Stomach (tissue), 9 donors: ENCODE results near the gene HERC4. TPM values are rescaled to one million over a fixed set of nuclear protein-coding genes. Genes with fewer than 3 reads are reported as not detected.
"Not testable (repeated sequence)": the region's sequence is repeated elsewhere in the genome, so short reads cannot be mapped to it uniquely, and the experiment has no call there.

Source experiments
- DNase-seq, 2 donors: peaks; one replicate each; pipeline versions ENCODE4 v3.0.0 to v3.0.0-alpha.2; 2013 to 2019
- H3K27ac ChIP-seq, 5 donors: fragments of 200-600 bp in 4 of 5; sonication (generic) in 4 of 5; one replicate each; pipeline ENCODE4 v1.5.1; 2013 to 2019; ENCODE audit warnings: mild to moderate bottlenecking in 1 of 5, moderate library complexity in 1 of 5
- H3K27me3 ChIP-seq, 3 donors: fragments of 200-600 bp; sonication (generic); one replicate each; pipeline ENCODE4 v1.5.1; 2017 to 2019; ENCODE audit warnings: mixed run types in 1 of 3
- H3K36me3 ChIP-seq, 4 donors: fragments of 200-600 bp; sonication (generic); 1 replicate in 3 of 4; 2 replicates in 1 of 4; pipeline ENCODE4 v1.5.1; 2016 to 2019
- H3K4me1 ChIP-seq, 4 donors: fragments of 200-600 bp; sonication (generic); one replicate each; pipeline ENCODE4 v1.5.1; 2016 to 2019
- H3K4me3 ChIP-seq, 4 donors: fragments of 200-600 bp; sonication (generic) in 3 of 4; one replicate each; pipeline ENCODE4 v1.5.1; 2016 to 2019; ENCODE audit warnings: mild to moderate bottlenecking in 1 of 4
- H3K9me3 ChIP-seq, 4 donors: fragments of 200-600 bp; sonication (generic); one replicate each; pipeline ENCODE4 v1.5.1; 2016 to 2019
- EP300 ChIP-seq: sonication (generic); formaldehyde crosslinking; IDR thresholded peaks from one replicate; pipeline ENCODE4 v1.6.1; 2017; ENCODE audit warnings: antibody characterized with exemption
- POLR2A ChIP-seq, 4 donors: fragments of 450-650 bp; IDR thresholded peaks; one replicate each; pipeline ENCODE4 v1.6.1; 2016; ENCODE audit warnings: antibody characterized with exemption in 4 of 4, control low read depth in 2 of 4, mild to moderate bottlenecking in 1 of 4, moderate library complexity in 1 of 4
- POLR2AphosphoS5 ChIP-seq, 3 donors: sonication (generic); formaldehyde crosslinking; IDR thresholded peaks; one replicate each; pipeline ENCODE4 v1.6.1; 2016; ENCODE audit warnings: antibody characterized with exemption in 3 of 3
- WGBS, 5 donors: extraction: QIAGEN DNeasy Blood & Tissue Kit in 3 of 5; methylation state at CpG; one replicate each; pipeline versions ENCODE4 v1.1.5 to v1.1.7; 2013 to 2018; 5-methylcytosine and 5-hydroxymethylcytosine counted together
- intact Hi-C: fragments of 100-400 bp; cut with DNase I; formaldehyde crosslinking; loops from one replicate; pipeline ENCODE4 v1.15.1; 2023; ENCODE audit warnings: low total_unique reads
- polyA plus RNA-seq, 3 donors: library from polyadenylated mRNA; stranded (reverse); fragments of 200-250 nt; gene quantifications; one replicate each; pipeline ENCODE4 v1.2.3, GENCODE V29; 2013
- total RNA-seq, 5 donors: library from RNA; depleted of rRNA; stranded (reverse); fragments of >200 nt; gene quantifications; one replicate each; pipeline versions ENCODE4 v1.1.0 to v1.2.3, GENCODE V29; 2014 to 2016
- TF ChIP-seq, protein P1 (sequence below), 7 experiments: fragments of 450-650 bp in 4 of 7; fragments of 200-600 bp in 3 of 7; sonication (generic) in 3 of 7; IDR thresholded peaks; one replicate each; pipeline ENCODE4 v1.5.1; 2016 to 2019; ENCODE audit warnings: antibody characterized with exemption in 7 of 7, control low read depth in 2 of 7, mild to moderate bottlenecking in 1 of 7
- donor health status: healthy with polysubstance abuse.
- donor health status: Bipolar disorder and iron deficiency.
- donor health status: healthy.

The HERC4 gene
- total and polyA plus RNA-seq, 8 donors: 5.8 to 116 (median 14.4) TPM

DNA sequence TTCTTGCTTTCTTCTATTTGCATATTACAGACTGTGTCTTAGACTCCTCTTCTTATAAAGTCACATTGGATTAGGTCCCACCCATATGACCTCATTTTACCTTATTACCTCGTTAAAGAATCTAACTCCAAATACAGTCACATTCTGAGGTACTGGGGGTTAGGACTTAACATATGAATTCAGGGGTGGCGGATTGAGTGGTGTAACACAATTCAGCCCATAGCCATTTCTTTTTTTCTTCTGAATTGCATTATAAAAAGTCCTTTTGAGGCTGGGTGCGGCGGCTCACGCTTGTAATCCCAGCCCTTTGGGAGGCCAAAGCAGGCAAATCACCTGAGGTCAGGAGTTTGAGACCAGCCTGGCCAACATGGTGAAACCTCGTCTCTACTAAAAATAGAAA lies 6.8 kb upstream of the HERC4 start:
- Histone ChIP-seq H3K27me3 (peaks cover 0 to 4% (median 0%) of the 10 kb centered on the region in 3 donors), H3K4me3 (no peak overlapping the region), H3K27ac (no peak overlapping the region), H3K9me3 (no peaks in the 10 kb centered on the region), H3K4me1 (no peaks in the 10 kb centered on the region), H3K36me3 (no peaks in the 10 kb centered on the region)
- 82 to 86% (median 86%) methylated on average over 6 of the region's 6 CpGs for WGBS, 5 donors
- intact Hi-C loops: loop anchor here (5.0 kb wide), 1 partner anchor 70 kb away; no protein-coding TSS in a partner anchor
- no peak for DNase-seq
- TF ChIP-seq, protein P1, sequence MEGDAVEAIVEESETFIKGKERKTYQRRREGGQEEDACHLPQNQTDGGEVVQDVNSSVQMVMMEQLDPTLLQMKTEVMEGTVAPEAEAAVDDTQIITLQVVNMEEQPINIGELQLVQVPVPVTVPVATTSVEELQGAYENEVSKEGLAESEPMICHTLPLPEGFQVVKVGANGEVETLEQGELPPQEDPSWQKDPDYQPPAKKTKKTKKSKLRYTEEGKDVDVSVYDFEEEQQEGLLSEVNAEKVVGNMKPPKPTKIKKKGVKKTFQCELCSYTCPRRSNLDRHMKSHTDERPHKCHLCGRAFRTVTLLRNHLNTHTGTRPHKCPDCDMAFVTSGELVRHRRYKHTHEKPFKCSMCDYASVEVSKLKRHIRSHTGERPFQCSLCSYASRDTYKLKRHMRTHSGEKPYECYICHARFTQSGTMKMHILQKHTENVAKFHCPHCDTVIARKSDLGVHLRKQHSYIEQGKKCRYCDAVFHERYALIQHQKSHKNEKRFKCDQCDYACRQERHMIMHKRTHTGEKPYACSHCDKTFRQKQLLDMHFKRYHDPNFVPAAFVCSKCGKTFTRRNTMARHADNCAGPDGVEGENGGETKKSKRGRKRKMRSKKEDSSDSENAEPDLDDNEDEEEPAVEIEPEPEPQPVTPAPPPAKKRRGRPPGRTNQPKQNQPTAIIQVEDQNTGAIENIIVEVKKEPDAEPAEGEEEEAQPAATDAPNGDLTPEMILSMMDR (IDR thresholded peaks at IDR 0.05): no peak
- no peak for TF ChIP-seq POLR2A (IDR thresholded peaks at IDR 0.05)
- no peak for TF ChIP-seq POLR2AphosphoS5 (IDR thresholded peaks at IDR 0.05)

DNA sequence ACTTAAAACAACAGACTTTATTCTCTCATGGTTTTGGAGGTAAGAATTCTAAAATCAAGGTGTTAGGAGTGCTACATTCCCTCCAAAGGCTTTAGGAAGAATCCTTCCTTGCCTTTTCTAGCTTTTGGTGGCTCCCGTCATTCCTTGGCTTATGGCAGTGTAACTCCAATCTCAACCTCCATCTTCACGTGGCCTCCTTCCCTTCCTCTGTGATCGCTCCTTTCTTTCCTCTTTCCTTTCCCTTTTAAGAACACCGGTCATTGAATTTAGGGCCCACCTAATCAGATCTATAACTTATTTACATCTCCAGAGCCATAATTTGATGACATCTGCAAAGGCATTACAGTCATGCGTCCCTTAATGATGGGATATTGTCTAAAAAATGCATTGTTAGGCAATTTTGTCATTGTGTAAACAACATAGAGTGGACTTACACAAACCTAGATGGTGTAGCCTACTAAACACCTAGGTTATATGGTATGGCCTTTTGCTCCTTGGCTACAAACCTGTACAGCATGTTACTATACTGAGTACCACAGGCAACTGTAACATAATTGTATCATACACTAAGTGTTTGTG lies 5.9 kb upstream of the HERC4 start:
- Histone ChIP-seq H3K27me3 (peaks cover 0 to 4% (median 0%) of the 10 kb centered on the region in 3 donors), H3K4me3 (no peak overlapping the region), H3K27ac (no peak overlapping the region), H3K4me1 (no peaks in the 10 kb centered on the region), H3K9me3 (no peaks in the 10 kb centered on the region), H3K36me3 (no peaks in the 10 kb centered on the region)
- no peak for TF ChIP-seq EP300
- TF ChIP-seq, protein P1 (IDR thresholded peaks at IDR 0.05): no peak
- TF ChIP-seq POLR2AphosphoS5 (IDR thresholded peaks at IDR 0.05): no peak
- TF ChIP-seq POLR2A (IDR thresholded peaks at IDR 0.05): no peak
- intact Hi-C loops: loop anchor here (5.0 kb wide), 1 partner anchor 71 kb away; no protein-coding TSS in a partner anchor
- DNase-seq: no peak
- 76 to 86% (median 84%) methylated on average over 5 of the region's 5 CpGs for WGBS, 5 donors

DNA sequence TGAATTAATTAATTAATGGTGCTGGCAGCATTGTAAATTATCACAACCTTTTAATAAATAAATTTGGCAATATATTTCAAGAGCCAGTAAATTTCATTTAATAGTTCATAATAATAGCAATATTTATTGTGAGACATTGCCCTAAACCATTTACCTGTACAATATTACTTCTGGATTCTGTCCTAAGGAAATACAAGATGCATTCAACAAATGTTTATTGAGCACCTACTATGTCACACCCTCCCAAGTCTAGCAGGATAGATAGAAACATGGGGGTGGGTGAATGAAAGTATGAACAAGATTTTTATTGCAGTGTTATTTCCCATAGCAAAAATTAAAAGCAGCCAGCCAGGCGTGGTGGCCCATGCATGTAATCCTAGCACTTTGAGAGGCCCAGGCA lies 4.4 kb upstream of the HERC4 start:
- intact Hi-C loops: loop anchor here (10.0 kb wide), 1 partner anchor 255 kb away; the partner anchor contains the start of genes HNRNPH3 and PBLD
- TF ChIP-seq POLR2AphosphoS5 (IDR thresholded peaks at IDR 0.05) (no peak), POLR2A (IDR thresholded peaks at IDR 0.05) (no peak), EP300 (no peak)
- TF ChIP-seq, protein P1 (IDR thresholded peaks at IDR 0.05): no peak
- WGBS, 5 donors: 90 to 94% (median 93%) methylated on average over 1 of the region's 1 CpG

DNA sequence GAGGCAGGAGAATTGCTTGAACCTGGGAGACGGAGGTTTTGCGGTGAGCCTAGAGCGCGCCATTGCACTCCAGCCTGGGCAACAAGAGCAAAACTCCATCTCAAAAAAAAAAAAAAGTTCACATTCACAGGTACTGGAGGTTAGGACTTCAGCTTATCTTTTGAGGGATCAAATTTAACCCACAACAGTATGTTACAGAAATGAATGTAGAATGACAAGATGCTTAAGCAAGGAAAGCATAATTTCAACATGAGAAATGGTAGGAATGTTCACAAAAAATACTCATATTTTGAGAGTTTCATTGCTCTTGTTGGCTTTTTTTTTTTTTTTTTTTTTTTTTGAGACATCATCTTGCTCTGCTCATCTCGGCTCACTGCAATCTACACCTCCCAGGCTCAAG lies 1.9 kb upstream of the HERC4 start:
- WGBS, 5 donors: 92 to 99% (median 97%) methylated on average over 5 of the region's 5 CpGs
- no peak overlapping the region for H3K4me3 ChIP-seq
- no peaks in the 10 kb centered on the region for H3K36me3 ChIP-seq
- H3K9me3 ChIP-seq: no peaks in the 10 kb centered on the region
- H3K4me1 ChIP-seq: peaks cover 11 to 25% (median 19%) of the 10 kb centered on the region in 4 donors
- no peak for TF ChIP-seq EP300
- peaks cover 0 to 1% (median 0%) of the 10 kb centered on the region in 3 donors for H3K27me3 ChIP-seq
- no peak overlapping the region for H3K27ac ChIP-seq
- intact Hi-C loops: loop anchor here (10.0 kb wide), 1 partner anchor 258 kb away; the partner anchor contains the start of genes HNRNPH3 and PBLD
- no peak for DNase-seq

More for the DNA sequence above, 4.4 kb upstream of the HERC4 start:
- Histone ChIP-seq H3K4me3 (no peak overlapping the region), H3K27ac (no peak overlapping the region), H3K4me1 (peaks cover 0 to 5% (median 0%) of the 10 kb centered on the region in 4 donors), H3K36me3 (no peaks in the 10 kb centered on the region), H3K27me3 (peaks cover 0 to 4% (median 0%) of the 10 kb centered on the region in 3 donors), H3K9me3 (no peaks in the 10 kb centered on the region)
- DNase-seq: no peak

DNA sequence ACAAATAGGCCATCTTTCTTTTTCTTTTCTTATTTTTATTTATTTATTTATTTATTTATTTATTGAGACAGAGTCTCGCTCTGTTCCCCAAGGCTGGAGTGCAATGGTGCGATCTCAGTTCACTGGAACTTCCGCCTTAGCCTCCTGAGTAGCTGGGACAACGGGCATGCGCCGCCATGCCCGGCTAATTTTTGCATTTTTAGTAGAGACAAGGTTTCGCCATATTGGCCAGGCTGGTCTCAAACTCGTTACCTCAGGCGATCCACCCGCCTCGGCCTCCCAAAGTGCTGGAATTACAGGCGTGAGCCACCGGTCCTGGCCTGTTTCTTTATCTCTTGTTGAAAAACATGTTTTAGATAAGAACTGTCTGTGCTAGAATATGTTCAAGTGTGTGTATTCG lies 998 bp upstream of the HERC4 start:
- H3K9me3 ChIP-seq, H3K27me3 ChIP-seq, H3K36me3 ChIP-seq, DNase-seq, H3K27ac ChIP-seq, H3K4me3 ChIP-seq: not testable (repeated sequence)
- intact Hi-C loops: loop anchor here (10.0 kb wide), 1 partner anchor 259 kb away; the partner anchor contains the start of genes HNRNPH3 and PBLD
- H3K4me1 ChIP-seq: peaks cover 11 to 35% (median 26%) of the 10 kb centered on the region in 4 donors
- 93 to 98% (median 96%) methylated on average over 15 of the region's 15 CpGs for WGBS, 5 donors
